ENCODE results near the gene TMEM117.

GRCh38 chr12:43882578-43883178 lies 46.8 kb downstream of the TMEM117 start:
- TF ChIP-seq CTCF (conservative IDR thresholded peaks at IDR 0.05; ENCODE audit: low read depth, low read length) (peak; percentile 85), EZH2 (IDR thresholded peaks at IDR 0.05; ENCODE audit: borderline replicate concordance, low read depth, low read length, poor library complexity, severe bottlenecking) (no peak)

Measured in A673 (cell line).